ENCODE measurements around the gene HPCAL1.

Gene HPCAL1

DNA sequence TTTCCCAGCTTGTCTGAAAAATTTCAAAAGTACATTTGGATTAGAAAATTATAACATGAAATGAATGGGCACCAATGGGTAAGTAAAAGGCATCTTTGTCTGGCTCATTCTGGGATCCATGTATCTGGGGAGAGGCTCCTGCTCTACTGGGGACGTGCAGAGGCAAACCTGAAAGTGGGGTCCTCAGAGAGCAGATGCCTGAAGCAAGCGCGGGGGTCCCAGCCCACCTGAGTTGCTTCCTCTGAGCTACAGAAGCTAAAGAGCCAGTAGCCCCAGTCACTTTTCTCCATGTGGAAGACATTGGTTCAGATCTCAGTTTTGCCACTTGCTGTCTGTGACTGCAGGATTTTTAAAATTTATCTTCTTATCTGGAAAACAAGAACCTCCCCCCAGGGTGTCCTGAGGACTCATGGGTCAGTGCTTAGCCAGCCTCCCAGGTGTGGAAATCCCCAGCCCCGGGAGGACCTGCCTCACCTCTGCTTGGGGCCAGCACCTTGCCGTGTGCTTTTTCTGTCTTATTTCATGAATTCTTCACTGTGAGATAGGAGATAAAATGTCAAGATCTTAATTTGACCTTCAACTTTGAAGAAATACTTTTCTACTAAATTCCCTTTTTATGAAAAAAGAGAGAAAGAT, 170.5 kb downstream of the HPCAL1 start:
- no peak for DNase-seq

DNA sequence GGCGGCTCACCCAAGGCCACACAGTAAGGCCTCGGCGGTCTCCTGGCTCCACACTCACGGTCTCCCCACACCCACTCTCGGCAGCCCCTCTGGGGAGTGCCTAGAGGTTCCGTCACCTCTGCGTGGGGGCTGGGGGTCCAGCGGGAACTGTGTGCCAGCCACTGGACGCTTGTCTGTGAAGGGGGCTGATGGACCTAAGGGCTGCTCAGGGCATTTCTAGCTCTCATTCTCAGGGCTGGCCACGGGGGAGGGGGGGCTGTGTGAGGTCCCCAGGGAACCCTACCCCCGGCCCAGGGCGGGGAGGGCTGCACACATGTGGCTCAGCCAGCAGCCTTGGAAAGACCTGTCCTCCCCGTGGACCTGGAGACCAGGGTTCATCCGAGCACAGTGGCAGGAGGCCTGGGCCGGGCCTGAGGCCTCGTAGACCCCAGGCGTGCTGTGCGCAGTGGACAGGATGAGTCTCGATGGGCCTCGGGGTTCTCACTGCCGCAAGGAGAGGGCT, 172.6 kb downstream of the HPCAL1 start:
- DNase-seq = no peak

DNA sequence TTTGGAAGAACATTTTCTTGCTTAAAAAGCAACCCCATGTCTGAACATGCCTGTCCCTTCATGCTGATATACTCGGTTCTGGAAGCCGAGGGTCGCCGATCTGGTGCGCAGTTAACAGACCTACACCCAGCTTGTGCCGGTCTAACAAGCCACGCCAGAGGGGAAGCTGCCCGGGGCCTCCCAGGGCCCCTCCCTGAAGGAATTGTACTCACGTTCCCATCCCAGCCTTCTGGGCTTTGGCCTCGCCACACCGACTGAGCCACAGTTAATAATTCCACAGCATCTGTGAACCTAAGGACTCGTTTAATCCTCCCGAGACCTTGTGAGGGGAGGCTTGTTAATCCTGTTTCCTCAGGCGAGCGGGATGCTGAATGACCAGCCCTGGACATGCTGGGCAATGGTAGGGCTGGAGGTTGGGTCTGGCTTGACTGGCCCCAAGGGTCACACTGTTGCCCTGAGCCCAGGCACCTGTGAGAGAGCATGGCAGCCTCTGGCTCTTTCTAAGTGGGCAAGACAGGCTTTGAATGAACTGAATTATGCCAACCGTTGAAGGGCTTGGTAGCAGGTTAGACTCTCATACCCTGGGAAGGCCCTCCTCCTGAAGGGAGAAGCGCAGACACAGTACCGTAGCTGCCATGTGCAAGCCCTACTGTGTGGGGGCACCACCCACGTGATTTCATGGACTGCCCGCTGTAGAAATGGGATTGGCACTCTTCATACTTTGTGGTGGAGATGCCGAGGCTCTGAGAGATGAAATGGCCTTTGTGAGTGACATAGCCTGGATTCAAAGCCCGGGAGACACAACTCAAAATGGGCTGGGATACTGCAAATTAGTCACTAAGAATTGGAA, 173.3 kb downstream of the HPCAL1 start:
- no peak for DNase-seq

DNA sequence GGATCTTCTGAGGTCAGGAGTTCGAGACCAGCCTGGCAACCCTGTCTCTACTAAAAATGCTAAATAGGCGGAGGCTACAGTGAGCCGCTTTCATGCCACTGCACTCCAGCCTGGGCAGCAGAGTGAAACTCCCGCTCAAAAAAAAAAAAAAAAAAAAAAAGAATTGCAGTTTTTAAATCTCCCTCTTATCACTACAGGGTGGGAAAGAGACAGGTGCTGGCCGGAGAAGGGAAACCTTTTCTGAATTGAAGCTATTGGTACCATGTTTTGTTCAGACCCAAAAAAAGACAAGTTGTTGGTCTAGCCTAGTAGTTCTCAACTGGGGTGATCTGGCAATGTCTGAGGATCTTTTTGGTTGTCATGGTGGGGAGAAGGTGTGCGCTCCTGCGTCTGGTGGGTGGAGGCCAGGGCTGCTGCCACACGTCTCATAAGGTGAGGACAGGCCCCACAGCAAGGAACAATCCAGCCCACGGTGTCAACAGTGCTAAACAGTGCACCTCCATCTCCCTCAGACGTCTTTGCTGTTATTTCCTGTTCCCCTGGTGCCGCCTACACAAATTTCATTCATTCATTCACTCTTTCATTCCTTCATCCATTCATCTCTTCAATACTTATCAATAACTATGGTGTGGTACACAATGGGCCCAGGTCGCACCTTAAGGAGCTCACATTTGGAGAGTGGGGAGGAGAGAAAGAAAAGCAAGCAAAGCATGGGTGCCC, 174.2 kb downstream of the HPCAL1 start:
- DNase-seq = no peak
